IMR-90 (cell line): ENCODE data around the gene SAMD8. TPM values are rescaled to one million over a fixed set of nuclear protein-coding genes. Genes with fewer than 3 reads are reported as not detected.
A peak's percentile ranks its signal among the peaks of the same experiment; 100 is the strongest.

Experiments used
- ATAC-seq: fragments of 200-7000 bp; cut with Tn5 transposase; 2 replicates; pipeline ENCODE4 v1.9.1; 2020; ENCODE audit warnings: low read depth, mild to moderate bottlenecking, moderate library complexity
- BruUV-seq: library from RNA; stranded (reverse); fragments of 400-500 nt; replicated peaks from 2 replicates; lab custom pipeline; 2021; lab: Mats Ljungman, UMichigan
- CTCF ChIA-PET: fragments of 300-600 bp; formaldehyde crosslinking; extraction: SDS; loops from one replicate; lab custom pipeline; 2021; ENCODE audit warnings: antibody characterized with exemption; lab: Yijun Ruan, JAX
- POLR2A ChIA-PET: fragments of 300-600 bp; sonication (Branson Sonifier 250); formaldehyde crosslinking; loops from one replicate; lab custom pipeline; 2022; ENCODE audit warnings: antibody characterized with exemption; ENCODE audit not compliant: unreplicated experiment; lab: Charles Lee
- DNase-seq: peaks from one replicate; pipeline ENCODE4 v3.0.0; 2013
- H2AFZ ChIP-seq: replicated peaks from 2 replicates; pipeline ENCODE3; 2013; ENCODE audit warnings: low read length, mild to moderate bottlenecking; ENCODE audit not compliant: poor library complexity
- H2AK5ac ChIP-seq: 2 replicates; pipeline ENCODE4 v1.6.1; 2013; ENCODE audit warnings: low read depth, low read length, inconsistent platforms
- H2AK9ac ChIP-seq: replicated peaks from 2 replicates; pipeline ENCODE3; 2013; ENCODE audit warnings: mild to moderate bottlenecking, low read depth, low read length, moderate library complexity; ENCODE audit not compliant: poor library complexity
- H2BK120ac ChIP-seq: 2 replicates; pipeline ENCODE4 v1.6.1; 2013; ENCODE audit warnings: low read depth, low read length, inconsistent platforms
- H2BK15ac ChIP-seq: 3 replicates; pipeline ENCODE4 v1.6.1; 2013; ENCODE audit warnings: low read depth, low read length, inconsistent platforms
- H2BK20ac ChIP-seq: 2 replicates; pipeline ENCODE4 v1.6.1; 2013; ENCODE audit warnings: low read depth, mild to moderate bottlenecking, inconsistent platforms, low read length, moderate library complexity
- H2BK5ac ChIP-seq: 2 replicates; pipeline ENCODE4 v1.6.1; 2013; ENCODE audit warnings: mild to moderate bottlenecking, low read depth, low read length, inconsistent platforms; ENCODE audit not compliant: poor library complexity, severe bottlenecking
- H3K14ac ChIP-seq: replicated peaks from 2 replicates; pipeline ENCODE4 v1.6.1; 2013; ENCODE audit warnings: low read depth, low read length, inconsistent platforms
- H3K18ac ChIP-seq: 2 replicates; pipeline ENCODE4 v1.6.1; 2013; ENCODE audit warnings: low read depth, low read length, control low read depth
- H3K23ac ChIP-seq: 2 replicates; pipeline ENCODE4 v1.6.1; 2013; ENCODE audit warnings: low read depth, low read length, inconsistent platforms
- H3K27ac ChIP-seq: 2 replicates; pipeline ENCODE4 v1.5.1; 2013; ENCODE audit warnings: mild to moderate bottlenecking, control low read depth, low read length; ENCODE audit not compliant: insufficient read depth
- H3K27me3 ChIP-seq: 2 replicates; pipeline ENCODE4 v1.6.1; 2013; ENCODE audit warnings: low read length; ENCODE audit not compliant: control insufficient read depth, insufficient read depth
- H3K36me3 ChIP-seq: 2 replicates; pipeline ENCODE4 v1.6.1; 2013; ENCODE audit warnings: low read length, mixed read lengths; ENCODE audit not compliant: control insufficient read depth, insufficient read depth
- H3K4ac ChIP-seq: 2 replicates; pipeline ENCODE4 v1.6.1; 2013; ENCODE audit warnings: low read depth, low read length, inconsistent platforms
- H3K4me1 ChIP-seq: 2 replicates; pipeline ENCODE4 v1.6.1; 2013; ENCODE audit warnings: low read length, mixed read lengths; ENCODE audit not compliant: control insufficient read depth, insufficient read depth
- H3K4me2 ChIP-seq: 2 replicates; pipeline ENCODE4 v1.6.1; 2013; ENCODE audit warnings: low read depth, mild to moderate bottlenecking, control low read depth, low read length, moderate library complexity
- H3K4me3 ChIP-seq: 2 replicates; pipeline ENCODE4 v1.5.1; 2013; ENCODE audit warnings: low read depth, mild to moderate bottlenecking, control low read depth, low read length, moderate library complexity; ENCODE audit not compliant: insufficient read depth
- H3K56ac ChIP-seq: 2 replicates; pipeline ENCODE4 v1.6.1; 2013; ENCODE audit warnings: low read length, inconsistent platforms; ENCODE audit not compliant: insufficient read depth; ENCODE audit errors: extremely low read depth
- H3K79me1 ChIP-seq, 2 experiments: 2 replicates each; pipeline ENCODE4 v1.6.1; 2013; ENCODE audit warnings: low read length in 2 of 2, inconsistent platforms in 1 of 2, low read depth in 1 of 2
- H3K9ac ChIP-seq: 2 replicates; pipeline ENCODE4 v1.6.1; 2013; ENCODE audit warnings: low read depth, low read length, control low read depth
- H3K9me1 ChIP-seq: 2 replicates; pipeline ENCODE4 v1.6.1; 2013; ENCODE audit warnings: low read length, inconsistent platforms; ENCODE audit not compliant: insufficient read depth
- H3K9me3 ChIP-seq: 2 replicates; pipeline ENCODE4 v1.6.1; 2013; ENCODE audit warnings: low read length; ENCODE audit not compliant: control insufficient read depth, insufficient read depth
- H4K20me1 ChIP-seq: 2 replicates; pipeline ENCODE4 v1.6.1; 2013; ENCODE audit warnings: low read length, inconsistent platforms; ENCODE audit not compliant: insufficient read depth
- H4K5ac ChIP-seq: 2 replicates; pipeline ENCODE4 v1.6.1; 2013; ENCODE audit warnings: mild to moderate bottlenecking, low read depth, low read length, control low read depth
- H4K8ac ChIP-seq, 2 experiments: 2 replicates each; pipeline ENCODE4 v1.6.1; 2013; ENCODE audit warnings: low read depth in 2 of 2, low read length in 2 of 2, control low read depth in 1 of 2, inconsistent platforms in 1 of 2
- H4K91ac ChIP-seq: 2 replicates; pipeline ENCODE4 v1.6.1; 2013; ENCODE audit warnings: low read depth, low read length, inconsistent platforms; ENCODE audit not compliant: insufficient read depth
- BHLHE40 ChIP-seq: fragments of 150-350 bp; IDR thresholded peaks from 2 replicates; pipeline ENCODE4 v1.6.1; 2016; ENCODE audit warnings: mild to moderate bottlenecking, low read depth, low read length
- FOS ChIP-seq: fragments of 150-350 bp; IDR thresholded peaks from 2 replicates; pipeline ENCODE4 v1.6.1; 2016; ENCODE audit warnings: low read depth, low read length
- MAFK ChIP-seq: IDR thresholded peaks from 2 replicates; pipeline ENCODE4 v1.6.1; 2012; ENCODE audit warnings: low read depth, low read length, improper control_type of control experiment
- NFE2L2 ChIP-seq: fragments of 150-350 bp; IDR thresholded peaks from 2 replicates; pipeline ENCODE4 v1.6.1; 2016; ENCODE audit warnings: low read depth, mild to moderate bottlenecking, low read length
- RCOR1 ChIP-seq: IDR thresholded peaks from 2 replicates; pipeline ENCODE4 v1.6.1; 2012; ENCODE audit warnings: mild to moderate bottlenecking, low read length, improper control_type of control experiment; ENCODE audit not compliant: insufficient replicate concordance
- USF2 ChIP-seq: fragments of 150-350 bp; IDR thresholded peaks from 2 replicates; pipeline ENCODE4 v1.6.1; 2017; ENCODE audit warnings: mild to moderate bottlenecking, antibody characterized with exemption, low read length, low read depth
- WGBS, 2 experiments: methylation state at CpG; one replicate each; pipeline versions ENCODE4 v1.1.5 to v1.1.7; 2013; ENCODE audit warnings: missing lambda C conversion rate in 2 of 2; ENCODE audit not compliant: insufficient read length in 1 of 2; ENCODE audit errors: extremely low coverage in 2 of 2; 5-methylcytosine and 5-hydroxymethylcytosine counted together
- dilution Hi-C: fragments of 300-500 bp; cut with HindIII; formaldehyde crosslinking; loops from one replicate; pipeline ENCODE4 v1.14.3; 2018; ENCODE audit warnings: low sequenced_read_pairs; ENCODE audit not compliant: unreplicated experiment
- in situ Hi-C: fragments of 300-500 bp; cut with MboI; formaldehyde crosslinking; loops from 3 replicates; pipeline ENCODE4 v1.14.3; 2019; ENCODE audit warnings: low sequenced_read_pairs, inconsistent platforms, mixed read lengths
- intact Hi-C: fragments of 100-400 bp; cut with micrococcal nuclease; formaldehyde crosslinking; loops from 2 replicates; pipeline ENCODE4 v1.10.0; 2022
- polyA plus RNA-seq, 3 experiments: library from polyadenylated mRNA; depleted of rRNA; stranded (reverse); fragments of >200 nt; gene quantifications; 2 replicates each; pipeline ENCODE4 v1.2.3, GENCODE V29; 2012; ENCODE audit warnings: low replicate concordance in 1 of 3
- total RNA-seq: library from RNA; depleted of rRNA; stranded (reverse); fragments of >200 nt; gene quantifications from 2 replicates; pipeline ENCODE4 v1.2.3, GENCODE V29; 2012

SAMD8 gene
- total and polyA plus RNA-seq, 2 of the 4 experiments (the other 2 are of a cell fraction), result 10.1 to 28.7 TPM

DNA sequence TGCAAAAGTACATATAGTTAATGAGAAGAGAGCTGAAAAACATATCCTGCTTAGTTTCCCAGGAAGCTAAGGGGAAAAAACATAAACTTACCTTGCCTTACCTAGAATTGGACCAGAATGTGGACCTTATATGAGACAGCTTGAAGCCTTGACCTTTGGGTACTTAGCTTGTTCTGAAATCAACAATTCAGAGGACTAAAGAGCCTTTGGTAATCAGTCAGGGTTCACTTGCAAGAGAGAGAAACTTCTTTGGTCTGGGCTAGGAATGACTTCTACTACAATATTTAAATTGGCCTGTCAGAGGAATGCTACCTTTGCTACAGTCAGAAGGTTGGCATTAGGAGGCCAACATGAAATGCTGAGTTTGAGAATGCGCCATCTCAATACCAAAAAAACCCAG is 24.9 kb downstream of the SAMD8 start:
- Histone ChIP-seq H3K4me3 (no peak overlapping the region), H2AK5ac (no peak overlapping the region), H3K9me1 (peaks cover 10% of the 10 kb centered on the region), H3K27ac (no peak overlapping the region), H3K14ac (0 out of 2 replicates have a peak overlapping the region, but pooled peaks have one; percentile 25), H2BK5ac (no peak overlapping the region), H4K8ac (no peak overlapping the region), H4K5ac (no peak overlapping the region), H3K4me1 (peaks cover 6% of the 10 kb centered on the region; the same call in 1 of the 2 replicates), H3K27me3 (no peaks in the 10 kb centered on the region), H2BK15ac (no peak overlapping the region), H4K91ac (no peak overlapping the region), H3K4me2 (no peak overlapping the region), H2BK120ac (no peak overlapping the region), H3K9me3 (no peaks in the 10 kb centered on the region), H2BK20ac (no peak overlapping the region), H3K23ac (no peak overlapping the region), H2AK9ac (no peak overlapping the region), H3K18ac (no peak overlapping the region), H3K9ac (no peak overlapping the region), H2AFZ (no peak overlapping the region), H3K4ac (no peak overlapping the region), H3K79me1 (peaks cover 18 to 66% of the 10 kb centered on the region in 2 experiments), H4K20me1 (peaks cover 31% of the 10 kb centered on the region), H3K36me3 (peaks cover 2% of the 10 kb centered on the region; the same call in 1 of the 2 replicates), H3K56ac (no peak overlapping the region)
- dilution Hi-C loops, result no loop called here
- DNase-seq (no peak), ATAC-seq (peak; percentile 22)
- no CpG with 5 or more reads among the region's 1 CpG for WGBS, 2 experiments
- ChIA-PET POLR2A (interaction anchor here (0.6 kb wide), 1 partner anchor 74 kb away, joined by 18 read pairs; the partner anchor contains the start of gene VDAC2), CTCF (interaction anchor here (0.5 to 0.6 kb wide), 2 partner anchors 58 to 1674 kb away, joined by 4 to 5 read pairs; no protein-coding TSS in a partner anchor)
- intact Hi-C loops, result no loop called here
- BruUV-seq, result no TSS peak
- in situ Hi-C loops, result no loop called here
- no peak for TF ChIP-seq RCOR1
- TF ChIP-seq MAFK, result no peak
- no peak for TF ChIP-seq BHLHE40
- TF ChIP-seq USF2, result no peak
- TF ChIP-seq NFE2L2, result no peak
- no peak for TF ChIP-seq FOS
